Spleen (tissue), 7 donors: ENCODE data around the gene KIF2B.

ENCODE experiments used
- CTCF ChIP-seq, 11 experiments: fragments of 200-600 bp in 7 of 11; fragments of 450-650 bp in 4 of 11; sonication (generic) in 4 of 11; IDR thresholded peaks in 8 of 11; conservative IDR thresholded peaks in 3 of 11; 1 replicate in 7 of 11; 2 replicates in 4 of 11; pipeline versions ENCODE4 v1.4.0 to v1.8.0; 2016 to 2021; ENCODE audit warnings: antibody characterized with exemption in 11 of 11, inconsistent platforms in 4 of 11, mild to moderate bottlenecking in 1 of 11
- POLR2A ChIP-seq, 3 donors: fragments of 450-650 bp; IDR thresholded peaks; one replicate each; pipeline ENCODE4 v1.5.1; 2017; ENCODE audit warnings: antibody characterized with exemption in 3 of 3, mild to moderate bottlenecking in 1 of 3
- POLR2AphosphoS5 ChIP-seq, 3 donors: sonication (generic); formaldehyde crosslinking; IDR thresholded peaks; one replicate each; pipeline ENCODE4 v1.5.1; 2017; ENCODE audit warnings: antibody characterized with exemption in 3 of 3
- donor health status: DM: no; HTN: no; CAD: no; lungs with moderate emphysema.
- donor health status: DM: no; HTN: no; CAD: no.
- donor health status: DM: no; HTN: no; CAD: no.

GRCh38 chr17:53818929-53819328, 3.8 kb upstream of the KIF2B start:
- TF ChIP-seq CTCF (IDR thresholded peaks at IDR 0.05 in 8 of 11, conservative IDR thresholded peaks at IDR 0.05 in 3 of 11) (no peak), POLR2A (IDR thresholded peaks at IDR 0.05) (no peak), POLR2AphosphoS5 (IDR thresholded peaks at IDR 0.05) (no peak)
